MG63 (cell line): ENCODE measurements around the gene NME2. TPM values are rescaled to one million over a fixed set of nuclear protein-coding genes. Genes with fewer than 3 reads are reported as not detected.

Experiments used
- DNase-seq: peaks from one replicate; pipeline ENCODE4 v3.0.0-alpha.2; 2020
- H3K27me3 ChIP-seq: fragments of 250-450 bp; sonication (Bioruptor Pico); 2 replicates; pipeline ENCODE4 v1.5.1; 2020; ENCODE audit warnings: mild to moderate bottlenecking, moderate library complexity
- H3K36me3 ChIP-seq: fragments of 250-450 bp; sonication (Bioruptor Pico); 2 replicates; pipeline ENCODE4 v1.5.1; 2020; ENCODE audit warnings: mild to moderate bottlenecking, moderate library complexity
- H3K4me3 ChIP-seq: fragments of 250-450 bp; sonication (Bioruptor Pico); 2 replicates; pipeline ENCODE4 v1.5.1; 2020; ENCODE audit warnings: mild to moderate bottlenecking, moderate library complexity
- H3K9me3 ChIP-seq: fragments of 250-450 bp; sonication (Bioruptor Pico); 2 replicates; pipeline ENCODE4 v1.5.1; 2020; ENCODE audit warnings: mild to moderate bottlenecking, moderate library complexity
- total RNA-seq: library from RNA; depleted of rRNA; stranded (reverse); fragments of >200 nt; shearing (Covaris generic); gene quantifications from 2 replicates; pipeline ENCODE4 v1.2.3, GENCODE V29; 2014; ENCODE audit warnings: low replicate concordance; rRNA removed

Gene NME2
- total RNA-seq, 1 experiment from 2014 or later: 1,229 TPM

DNA sequence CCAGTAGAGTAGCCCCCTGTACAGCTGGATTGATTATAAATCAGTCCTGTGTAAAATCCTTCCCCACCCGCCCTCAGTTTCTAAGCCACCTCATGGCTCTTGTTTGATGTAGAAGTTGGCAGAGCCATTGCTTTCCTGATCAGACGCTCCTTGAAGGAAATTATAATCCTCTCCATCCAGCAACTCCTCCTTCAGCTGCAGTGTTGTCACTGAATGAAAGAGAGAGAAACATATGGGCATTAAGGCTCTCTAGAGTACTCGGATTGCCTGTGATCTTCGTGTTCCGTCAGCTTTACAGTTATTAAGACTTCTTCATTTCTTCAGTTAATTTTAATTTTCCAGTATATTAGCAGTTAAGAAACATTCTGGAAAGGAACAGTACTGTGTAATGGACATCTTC is 14.3 kb downstream of the NME2 start:
- Histone ChIP-seq H3K36me3 (peaks cover 67% of the 10 kb centered on the region), H3K4me3 (no peak overlapping the region), H3K9me3 (no peaks in the 10 kb centered on the region), H3K27me3 (no peaks in the 10 kb centered on the region)
- no peak for DNase-seq

DNA sequence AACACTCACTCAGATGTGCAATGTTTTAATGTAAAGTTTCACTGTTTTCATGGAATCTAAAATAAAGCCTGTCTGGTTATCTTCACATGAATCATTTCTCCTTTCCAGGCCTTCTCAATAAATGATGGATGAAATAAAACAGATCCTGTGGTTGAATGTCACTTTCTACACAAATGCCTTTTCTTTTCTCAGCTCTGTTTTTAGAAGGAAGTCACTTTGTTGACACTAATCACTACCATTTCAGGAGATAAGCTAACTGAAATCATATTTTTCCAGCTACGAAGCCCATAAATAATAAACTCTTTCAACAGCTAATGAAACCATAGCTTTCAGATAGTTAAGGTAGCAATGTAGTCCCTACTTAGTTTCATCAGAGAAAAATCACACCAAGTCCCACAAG is 17.9 kb downstream of the NME2 start:
- H3K9me3 ChIP-seq: no peaks in the 10 kb centered on the region
- H3K36me3 ChIP-seq: peaks cover 51% of the 10 kb centered on the region
- DNase-seq: no peak
- H3K27me3 ChIP-seq: no peaks in the 10 kb centered on the region
- no peak overlapping the region for H3K4me3 ChIP-seq

GRCh38 chr17:51185763-51186332 is 19.6 kb downstream of the NME2 start:
- Histone ChIP-seq H3K4me3 (no peak overlapping the region), H3K27me3 (no peaks in the 10 kb centered on the region), H3K9me3 (no peaks in the 10 kb centered on the region), H3K36me3 (peaks cover 47% of the 10 kb centered on the region)
- DNase-seq: no peak

DNA sequence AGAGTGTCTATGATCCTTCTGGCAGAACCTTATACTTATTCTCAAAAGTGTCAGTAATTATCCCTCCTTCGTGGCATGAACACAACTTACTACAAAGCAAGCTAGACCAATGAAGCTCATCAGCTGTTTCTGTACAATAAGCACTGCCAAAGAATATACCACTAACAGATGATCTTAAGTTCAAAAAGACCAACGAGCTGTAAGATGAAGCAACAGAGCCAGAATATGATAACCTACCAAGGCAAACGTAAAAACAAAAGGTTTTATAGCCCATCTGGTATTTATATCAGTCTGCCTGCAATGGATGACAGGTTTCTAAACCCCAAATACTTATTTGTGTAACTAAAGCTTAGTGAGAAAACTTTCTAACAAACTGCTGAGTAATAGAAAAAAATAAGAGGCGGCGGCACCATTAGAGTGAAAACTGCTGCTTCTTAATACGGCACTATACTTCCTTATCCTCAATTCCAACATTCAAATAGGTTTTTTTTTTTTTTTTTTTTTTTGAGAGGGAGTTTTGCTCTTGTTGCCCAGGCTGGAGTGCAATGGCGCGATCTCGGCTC is 22.1 kb downstream of the NME2 start:
- peaks cover 49% of the 10 kb centered on the region for H3K36me3 ChIP-seq
- H3K4me3 ChIP-seq: no peak overlapping the region
- no peak for DNase-seq
- no peaks in the 10 kb centered on the region for H3K27me3 ChIP-seq
- H3K9me3 ChIP-seq: no peaks in the 10 kb centered on the region

GRCh38 chr17:51189162-51189561 is 23.0 kb downstream of the NME2 start:
- H3K36me3 ChIP-seq: peaks cover 48% of the 10 kb centered on the region

DNA sequence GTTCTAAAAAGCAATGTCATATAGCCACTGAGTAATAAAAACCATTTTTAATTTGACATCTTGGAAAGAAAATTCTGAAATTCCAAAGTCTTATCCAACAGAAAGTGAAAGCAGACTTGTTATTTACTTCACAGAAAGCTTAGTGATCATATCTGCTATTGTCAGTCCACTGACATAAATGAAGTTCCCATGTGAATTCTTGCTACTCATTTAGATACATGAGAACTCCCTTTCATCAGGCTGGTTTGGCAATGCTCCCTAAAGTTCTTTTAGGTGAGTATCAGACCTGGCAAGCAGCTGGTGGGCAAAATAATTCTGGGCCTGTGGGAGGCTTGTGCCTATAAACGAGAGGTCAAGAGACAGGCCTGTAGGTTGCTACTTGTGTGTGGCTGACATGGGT is 23.4 kb downstream of the NME2 start:
- H3K27me3 ChIP-seq: no peaks in the 10 kb centered on the region
- DNase-seq: no peak
- H3K4me3 ChIP-seq: no peak overlapping the region
- H3K9me3 ChIP-seq: no peaks in the 10 kb centered on the region
- H3K36me3 ChIP-seq: peaks cover 44% of the 10 kb centered on the region

More at GRCh38 chr17:51189162-51189561, 23.0 kb downstream of the NME2 start:
- no peak for DNase-seq
- Histone ChIP-seq H3K27me3 (no peaks in the 10 kb centered on the region), H3K4me3 (no peak overlapping the region), H3K9me3 (no peaks in the 10 kb centered on the region)

GRCh38 chr17:51191895-51192294 is 25.7 kb downstream of the NME2 start:
- no peak for DNase-seq
- Histone ChIP-seq H3K36me3 (peaks cover 42% of the 10 kb centered on the region), H3K4me3 (no peak overlapping the region), H3K27me3 (no peaks in the 10 kb centered on the region), H3K9me3 (no peaks in the 10 kb centered on the region)

DNA sequence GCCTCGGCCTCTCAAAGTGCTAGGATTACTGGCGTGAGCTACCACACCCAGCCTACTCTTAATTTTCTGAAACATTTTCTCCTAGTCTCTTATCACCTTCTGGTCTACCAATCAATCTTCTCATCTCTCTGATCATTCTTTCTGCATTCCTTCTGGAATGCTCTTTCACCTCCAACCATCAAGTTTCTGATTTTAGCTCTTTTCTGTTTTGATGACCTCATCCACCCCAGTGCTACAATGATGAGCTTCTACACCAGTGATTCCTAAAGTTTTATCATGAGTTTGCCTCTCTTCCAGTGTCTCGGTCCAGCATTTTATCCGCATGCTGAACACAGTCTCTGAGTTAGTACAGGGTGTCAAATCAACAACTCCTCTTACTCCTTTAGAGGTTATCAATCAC is 31.5 kb downstream of the NME2 start:
- H3K36me3 ChIP-seq: peaks cover 66% of the 10 kb centered on the region
- no peaks in the 10 kb centered on the region for H3K9me3 ChIP-seq
- no peak for DNase-seq
- H3K4me3 ChIP-seq: no peak overlapping the region
- H3K27me3 ChIP-seq: no peaks in the 10 kb centered on the region

- Histone ChIP-seq H3K27me3 (no peaks in the 10 kb centered on the region), H3K9me3 (no peaks in the 10 kb centered on the region), H3K4me3 (no peak overlapping the region), H3K36me3 (peaks cover 71% of the 10 kb centered on the region)
- no peak for DNase-seq
Observed at GRCh38 chr17:51200295-51200694, 34.1 kb downstream of the NME2 start.

DNA sequence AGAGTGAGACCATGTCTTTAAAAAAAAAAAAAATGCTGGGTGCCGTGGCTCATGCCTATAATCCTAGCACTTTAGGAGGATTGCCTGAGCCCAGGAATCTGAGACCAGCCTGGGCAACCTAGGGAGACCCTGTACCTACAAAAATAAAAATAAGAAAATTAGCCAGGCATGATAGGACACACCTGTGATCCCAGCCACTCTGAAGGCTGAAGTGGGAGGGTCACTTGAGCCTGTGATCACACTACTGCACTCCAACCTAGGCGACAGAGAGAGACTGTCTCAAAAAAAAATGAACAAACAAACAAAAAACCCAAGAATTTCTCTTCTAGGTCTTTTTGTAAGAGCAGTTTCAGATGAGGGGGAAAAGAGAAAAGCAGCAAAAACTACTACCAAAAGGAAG is 34.6 kb downstream of the NME2 start:
- Histone ChIP-seq H3K27me3 (no peaks in the 10 kb centered on the region), H3K4me3 (no peak overlapping the region), H3K36me3 (peaks cover 70% of the 10 kb centered on the region), H3K9me3 (no peaks in the 10 kb centered on the region)
- DNase-seq: no peak

- Histone ChIP-seq H3K9me3 (no peaks in the 10 kb centered on the region), H3K36me3 (peaks cover 80% of the 10 kb centered on the region), H3K27me3 (no peaks in the 10 kb centered on the region), H3K4me3 (no peak overlapping the region)
- DNase-seq: no peak
Observed at GRCh38 chr17:51203838-51204237, 37.6 kb downstream of the NME2 start.

DNA sequence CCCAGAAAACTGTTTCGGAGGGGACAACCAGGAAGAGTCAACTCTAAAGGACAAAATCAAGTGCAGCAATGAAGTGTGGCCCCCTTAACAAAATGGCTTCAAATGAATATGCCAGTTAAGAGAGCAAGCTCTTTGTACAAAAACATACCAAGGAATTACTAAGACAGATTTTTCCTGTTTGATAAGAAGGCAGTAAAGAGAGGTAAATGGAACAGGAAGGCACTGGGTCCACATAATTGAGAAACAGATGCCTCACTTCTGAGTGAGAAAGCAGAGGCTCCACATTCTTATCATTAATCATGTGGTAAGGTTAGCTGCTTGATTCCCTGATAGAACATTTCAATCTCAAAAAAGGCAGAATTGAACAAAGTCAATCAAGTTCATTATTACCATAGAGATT is 48.7 kb downstream of the NME2 start:
- no peak overlapping the region for H3K4me3 ChIP-seq
- H3K27me3 ChIP-seq: no peaks in the 10 kb centered on the region
- H3K9me3 ChIP-seq: no peaks in the 10 kb centered on the region
- peaks cover 56% of the 10 kb centered on the region for H3K36me3 ChIP-seq
- no peak for DNase-seq

DNA sequence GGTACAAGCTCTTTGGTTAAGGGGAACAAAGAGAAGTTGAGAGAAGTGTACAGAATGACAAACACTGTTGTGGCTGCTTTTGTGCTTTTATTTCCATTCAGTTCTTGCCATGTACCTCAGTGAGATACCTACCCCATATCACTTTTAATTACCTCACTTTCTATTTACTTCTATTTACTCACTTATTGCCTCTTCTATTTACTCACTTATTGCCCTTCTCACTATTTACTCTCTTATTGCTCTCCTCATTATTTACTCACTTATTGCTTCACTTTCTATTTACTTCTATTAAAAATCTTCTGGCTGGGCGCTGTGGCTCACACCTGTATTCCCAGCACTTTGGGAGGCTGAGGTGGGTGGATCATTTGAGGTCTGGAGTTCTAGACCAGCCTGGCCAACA is 51.7 kb downstream of the NME2 start:
- DNase-seq: no peak
- peaks cover 67% of the 10 kb centered on the region for H3K36me3 ChIP-seq
- no peaks in the 10 kb centered on the region for H3K27me3 ChIP-seq
- no peak overlapping the region for H3K4me3 ChIP-seq
- no peaks in the 10 kb centered on the region for H3K9me3 ChIP-seq

DNA sequence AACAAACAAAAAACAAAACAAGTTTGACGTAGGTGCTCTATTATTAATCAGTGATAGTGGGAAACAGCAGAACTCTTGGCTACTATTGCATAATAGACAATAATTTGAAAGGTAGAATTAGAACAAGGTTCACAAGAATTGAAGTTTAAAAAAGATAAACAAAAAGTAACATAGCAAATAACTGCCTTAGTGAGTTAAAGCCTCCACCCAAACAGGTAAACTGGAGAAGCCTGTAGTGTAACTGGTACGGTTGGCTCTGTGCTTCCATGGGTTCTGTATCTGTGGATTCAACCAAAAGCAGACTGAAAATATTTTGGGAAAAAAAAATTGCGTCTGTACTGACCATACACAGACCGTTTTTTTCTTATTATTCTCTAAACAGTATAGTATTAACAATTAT is 55.1 kb downstream of the NME2 start:
- H3K4me3 ChIP-seq: no peak overlapping the region
- no peaks in the 10 kb centered on the region for H3K9me3 ChIP-seq
- peaks cover 55% of the 10 kb centered on the region for H3K36me3 ChIP-seq
- H3K27me3 ChIP-seq: no peaks in the 10 kb centered on the region
- DNase-seq: no peak

Other genes with a start within 250 kb of the NME2 start
- 53.8 and 65.5 TPM in 2 replicates for gene SPAG9, start 45.5 kb upstream of the NME2 start, total RNA-seq
- 786 and 881 TPM in 2 replicates for gene NME1, start 12.9 kb upstream of the NME2 start, total RNA-seq
- 4.8 and 8.9 TPM in 2 replicates for gene MBTD1, start 93.6 kb downstream of the NME2 start, total RNA-seq
- 113 and 161 TPM in 2 replicates for gene UTP18, start 94.1 kb downstream of the NME2 start, total RNA-seq